ENCODE results near the gene ERVK3-1.
A peak's percentile ranks its signal among the peaks of the same experiment; 100 is the strongest.
"Not testable (repeated sequence)": the region's sequence is repeated elsewhere in the genome, so short reads cannot be mapped to it uniquely, and the experiment has no call there.

The ERVK3-1 gene, protein sequence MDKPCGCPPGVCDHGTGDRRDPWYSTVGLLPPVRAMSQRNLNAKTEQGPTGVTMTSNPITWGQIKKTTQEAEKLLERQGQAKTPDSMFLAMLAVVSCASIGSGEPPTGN

DNA sequence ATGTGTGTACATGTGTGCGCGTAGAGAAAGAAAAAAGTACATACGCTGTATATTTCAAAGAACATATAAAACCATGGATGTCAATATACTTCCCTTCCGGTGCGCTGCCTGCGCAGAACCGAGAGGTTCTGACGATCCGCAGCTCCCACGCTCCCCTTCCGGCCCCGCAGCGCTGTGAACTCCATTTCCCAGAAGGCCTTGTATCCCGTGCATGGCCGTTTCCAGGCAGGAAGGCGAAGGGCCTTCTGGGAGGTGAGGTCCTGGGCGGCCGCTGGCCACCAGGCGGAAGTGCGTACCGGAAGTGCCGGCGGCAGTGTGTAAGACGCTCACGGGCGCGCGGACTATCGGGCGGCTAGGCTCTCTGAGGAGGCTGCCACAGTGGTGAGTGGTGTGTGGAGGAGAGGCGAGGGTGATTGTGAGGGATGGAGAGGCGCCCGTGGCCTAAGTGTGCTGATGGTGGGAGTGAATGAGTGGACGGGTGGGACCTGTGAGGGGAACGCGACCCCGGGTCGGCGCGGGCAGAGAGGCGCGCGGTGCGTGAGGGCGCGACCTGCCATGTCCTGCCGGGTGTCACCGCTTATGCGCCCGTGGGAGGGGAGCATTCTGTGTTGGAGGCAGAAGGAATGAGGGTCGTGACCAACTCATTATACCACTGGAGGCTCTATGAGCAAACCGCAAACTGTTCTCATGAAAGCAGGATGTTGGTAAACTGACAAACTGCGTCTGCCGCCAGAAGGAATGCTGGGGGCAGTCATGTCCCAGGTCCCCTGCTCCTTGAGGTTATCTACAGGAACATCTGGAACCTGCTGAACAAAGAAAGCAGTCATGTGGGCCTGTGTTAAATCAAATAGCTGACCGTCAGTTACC lies at the start of gene ERVK3-1:
Gene ERVK3-1 (plus strand): TSS at position 313 of the 867 bp plus-strand sequence. CDS start 6,792 bp downstream, outside the sequence.
- TF ChIP-seq, protein P1, sequence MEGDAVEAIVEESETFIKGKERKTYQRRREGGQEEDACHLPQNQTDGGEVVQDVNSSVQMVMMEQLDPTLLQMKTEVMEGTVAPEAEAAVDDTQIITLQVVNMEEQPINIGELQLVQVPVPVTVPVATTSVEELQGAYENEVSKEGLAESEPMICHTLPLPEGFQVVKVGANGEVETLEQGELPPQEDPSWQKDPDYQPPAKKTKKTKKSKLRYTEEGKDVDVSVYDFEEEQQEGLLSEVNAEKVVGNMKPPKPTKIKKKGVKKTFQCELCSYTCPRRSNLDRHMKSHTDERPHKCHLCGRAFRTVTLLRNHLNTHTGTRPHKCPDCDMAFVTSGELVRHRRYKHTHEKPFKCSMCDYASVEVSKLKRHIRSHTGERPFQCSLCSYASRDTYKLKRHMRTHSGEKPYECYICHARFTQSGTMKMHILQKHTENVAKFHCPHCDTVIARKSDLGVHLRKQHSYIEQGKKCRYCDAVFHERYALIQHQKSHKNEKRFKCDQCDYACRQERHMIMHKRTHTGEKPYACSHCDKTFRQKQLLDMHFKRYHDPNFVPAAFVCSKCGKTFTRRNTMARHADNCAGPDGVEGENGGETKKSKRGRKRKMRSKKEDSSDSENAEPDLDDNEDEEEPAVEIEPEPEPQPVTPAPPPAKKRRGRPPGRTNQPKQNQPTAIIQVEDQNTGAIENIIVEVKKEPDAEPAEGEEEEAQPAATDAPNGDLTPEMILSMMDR (conservative IDR thresholded peaks at IDR 0.05; ENCODE audit: low read depth): no peak
- peak; percentile 96 for DNase-seq (ENCODE audit: low spot score)
- peak within 1 kb of the TSS; percentile 73 for H3K27ac ChIP-seq
- ChIA-PET POLR2A (ENCODE audit: low non-redundant PET) (no interaction called here), CTCF (no interaction called here)

DNA sequence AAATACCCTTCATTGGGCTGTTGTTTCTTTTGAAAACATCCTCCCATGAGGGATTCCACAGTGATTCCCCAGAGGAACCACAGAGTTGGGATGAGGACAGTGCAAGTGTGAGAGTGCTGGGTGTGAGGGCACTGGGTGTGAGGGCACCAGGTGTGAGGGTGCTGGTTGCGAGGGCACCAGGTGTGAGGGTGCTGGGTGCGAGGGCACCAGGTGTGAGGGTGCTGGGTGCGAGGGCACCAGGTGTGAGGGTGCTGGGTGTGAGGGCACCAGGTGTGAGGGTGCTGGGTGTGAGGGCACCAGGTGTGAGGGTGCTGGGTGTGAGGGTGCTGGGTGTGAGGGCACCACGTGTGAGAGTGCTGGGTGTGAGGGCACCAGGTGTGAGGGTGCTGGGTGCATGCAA lies 46.9 kb upstream of the ERVK3-1 start:
- CTCF ChIA-PET: not testable (repeated sequence)

DNA sequence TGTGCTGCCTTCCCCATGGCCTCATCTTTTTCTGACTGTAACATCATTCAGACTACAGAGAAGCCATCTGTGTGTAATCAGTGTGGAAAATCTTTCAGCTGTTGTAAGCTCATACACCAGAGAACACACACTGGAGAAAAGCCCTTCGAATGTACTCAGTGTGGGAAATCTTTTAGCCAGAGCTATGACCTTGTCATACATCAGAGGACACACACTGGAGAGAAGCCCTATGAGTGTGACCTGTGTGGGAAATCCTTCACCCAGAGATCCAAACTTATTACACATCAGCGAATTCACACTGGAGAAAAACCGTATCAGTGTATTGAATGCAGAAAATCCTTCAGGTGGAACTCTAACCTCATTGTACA lies 43.6 kb upstream of the ERVK3-1 start:
- H3K27ac ChIP-seq: no peak overlapping the region
- TF ChIP-seq, protein P1 (conservative IDR thresholded peaks at IDR 0.05; ENCODE audit: low read depth): no peak
- no peak for DNase-seq (ENCODE audit: low spot score)
- CTCF ChIA-PET: no interaction called here
- POLR2A ChIA-PET (ENCODE audit: low non-redundant PET): no interaction called here

More for the DNA sequence above, 46.9 kb upstream of the ERVK3-1 start:
- H3K27ac ChIP-seq; POLR2A ChIA-PET (ENCODE audit: low non-redundant PET); DNase-seq (ENCODE audit: low spot score): not testable (repeated sequence)

DNA sequence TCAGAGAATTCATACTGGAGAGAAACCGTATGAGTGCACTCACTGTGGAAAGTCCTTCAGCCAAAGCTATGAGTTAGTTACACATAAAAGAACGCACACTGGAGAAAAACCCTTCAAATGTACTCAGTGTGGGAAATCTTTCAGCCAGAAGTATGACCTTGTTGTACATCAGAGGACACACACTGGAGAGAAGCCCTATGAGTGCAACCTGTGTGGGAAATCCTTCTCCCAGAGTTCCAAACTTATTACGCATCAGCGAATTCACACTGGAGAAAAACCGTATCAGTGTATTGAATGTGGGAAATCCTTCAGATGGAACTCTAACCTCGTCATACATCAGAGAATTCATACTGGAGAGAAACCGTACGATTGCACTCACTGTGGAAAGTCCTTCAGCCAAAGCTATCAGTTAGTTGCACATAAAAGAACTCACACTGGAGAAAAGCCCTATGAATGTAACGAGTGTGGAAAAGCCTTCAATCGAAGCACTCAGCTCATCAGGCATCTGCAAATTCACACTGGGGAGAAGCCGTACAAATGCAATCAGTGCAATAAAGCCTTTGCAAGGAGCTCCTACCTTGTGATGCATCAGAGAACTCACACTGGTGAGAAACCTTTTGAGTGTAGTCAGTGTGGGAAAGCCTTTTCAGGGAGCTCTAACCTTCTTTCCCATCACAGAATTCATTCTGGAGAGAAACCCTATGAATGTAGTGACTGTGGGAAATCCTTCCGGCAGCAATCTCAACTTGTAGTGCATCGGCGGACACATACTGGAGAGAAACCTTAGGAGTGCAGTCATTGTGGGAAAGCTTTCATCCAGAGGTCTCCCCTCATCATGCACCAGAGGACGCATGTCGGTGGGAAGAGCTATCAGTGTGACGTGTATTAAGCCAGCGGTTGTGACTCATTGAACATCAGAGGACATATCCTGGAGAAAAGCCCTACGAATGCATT lies 42.9 kb upstream of the ERVK3-1 start:
- no peak overlapping the region for H3K27ac ChIP-seq
- ChIA-PET CTCF (no interaction called here), POLR2A (ENCODE audit: low non-redundant PET) (no interaction called here)
- no peak for DNase-seq (ENCODE audit: low spot score)
- TF ChIP-seq, protein P1 (conservative IDR thresholded peaks at IDR 0.05; ENCODE audit: low read depth): no peak

DNA sequence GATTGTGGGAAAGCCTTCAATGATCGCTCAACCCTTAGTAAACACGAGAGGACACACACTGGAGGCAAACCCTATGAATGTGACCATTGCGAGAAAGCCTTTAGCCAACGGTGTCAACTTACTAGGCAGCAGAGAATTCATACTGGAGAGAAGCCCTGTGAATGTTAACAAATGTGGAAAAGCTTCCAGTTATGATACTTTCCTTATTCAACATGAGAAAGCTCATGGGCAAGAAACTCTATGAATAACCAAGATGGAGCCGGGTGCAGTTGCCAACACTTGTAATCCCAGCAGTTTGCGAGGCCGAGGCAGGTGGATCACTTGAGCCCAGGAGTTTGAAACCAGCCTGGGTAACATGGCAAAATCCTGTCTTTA lies 42.3 kb upstream of the ERVK3-1 start:
- POLR2A ChIA-PET (ENCODE audit: low non-redundant PET): no interaction called here
- DNase-seq (ENCODE audit: low spot score): no peak
- no peak overlapping the region for H3K27ac ChIP-seq
- CTCF ChIA-PET: no interaction called here
- TF ChIP-seq, protein P1 (conservative IDR thresholded peaks at IDR 0.05; ENCODE audit: low read depth): no peak

DNA sequence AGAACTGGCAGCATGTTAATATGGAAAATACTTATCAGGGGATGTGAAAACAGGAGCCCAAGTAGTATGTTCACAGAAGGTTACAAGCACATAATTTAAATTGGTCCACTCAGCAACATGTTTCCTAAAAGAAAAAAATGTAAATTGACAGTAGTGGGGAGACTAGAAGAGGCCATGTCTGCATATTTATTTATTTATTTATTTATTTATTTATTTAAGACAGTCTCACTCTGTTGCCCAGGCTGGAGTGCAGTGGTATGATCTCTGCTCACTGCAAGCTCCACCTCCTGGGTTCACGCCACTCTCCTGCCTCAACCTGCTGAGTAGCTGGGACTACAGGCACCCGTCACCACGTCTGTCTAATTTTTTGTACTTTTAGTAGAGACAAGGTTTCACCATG lies 40.1 kb upstream of the ERVK3-1 start:
- H3K27ac ChIP-seq: no peak overlapping the region
- ChIA-PET CTCF (no interaction called here), POLR2A (ENCODE audit: low non-redundant PET) (no interaction called here)
- TF ChIP-seq, protein P1 (conservative IDR thresholded peaks at IDR 0.05; ENCODE audit: low read depth): no peak
- DNase-seq (ENCODE audit: low spot score): no peak
